H9 (cell line): ENCODE measurements around the gene BMERB1. TPM values are rescaled to one million over a fixed set of nuclear protein-coding genes. Genes with fewer than 3 reads are reported as not detected.
"Not testable (repeated sequence)": the region's sequence is repeated elsewhere in the genome, so short reads cannot be mapped to it uniquely, and the experiment has no call there.

Source experiments
- DNase-seq: peaks from one replicate; pipeline ENCODE4 v3.0.0-alpha.2; 2017
- H2AFZ ChIP-seq: one replicate; pipeline ENCODE4 v1.6.1; 2013; ENCODE audit warnings: mild to moderate bottlenecking, low read length, control low read depth, moderate library complexity
- H2AK5ac ChIP-seq: 2 replicates; pipeline ENCODE4 v1.6.1; 2013; ENCODE audit warnings: low read length, control low read depth, mixed read lengths; ENCODE audit not compliant: insufficient read length
- H2BK120ac ChIP-seq: one replicate; pipeline ENCODE4 v1.6.1; 2013; ENCODE audit warnings: low read depth, mild to moderate bottlenecking, low read length, control low read depth, inconsistent platforms; ENCODE audit not compliant: poor library complexity, severe bottlenecking
- H2BK12ac ChIP-seq: 2 replicates; pipeline ENCODE4 v1.6.1; 2013; ENCODE audit warnings: low read length, control low read depth, mixed read lengths, low read depth; ENCODE audit not compliant: insufficient read length
- H2BK15ac ChIP-seq: 2 replicates; pipeline ENCODE4 v1.6.1; 2013; ENCODE audit warnings: low read depth, low read length, control low read depth
- H2BK20ac ChIP-seq: one replicate; pipeline ENCODE4 v1.6.1; 2013; ENCODE audit warnings: low read depth, mild to moderate bottlenecking, low read length, control low read depth, inconsistent platforms; ENCODE audit not compliant: poor library complexity, severe bottlenecking
- H2BK5ac ChIP-seq: 2 replicates; pipeline ENCODE4 v1.6.1; 2013; ENCODE audit warnings: low read length, control low read depth, mixed read lengths; ENCODE audit not compliant: insufficient read length
- H3K14ac ChIP-seq: 2 replicates; pipeline ENCODE4 v1.6.1; 2013; ENCODE audit warnings: low read length, control low read depth; ENCODE audit not compliant: insufficient read depth
- H3K18ac ChIP-seq: 2 replicates; pipeline ENCODE4 v1.6.1; 2013; ENCODE audit warnings: low read depth, mild to moderate bottlenecking, mixed read lengths, low read length, control low read depth; ENCODE audit not compliant: insufficient read length
- H3K23ac ChIP-seq: 2 replicates; pipeline ENCODE4 v1.6.1; 2013; ENCODE audit warnings: low read length, control low read depth, mixed read lengths, low read depth; ENCODE audit not compliant: insufficient read length
- H3K23me2 ChIP-seq: 2 replicates; pipeline ENCODE4 v1.6.1; 2013; ENCODE audit warnings: low read depth, mild to moderate bottlenecking, mixed read lengths, low read length, control low read depth; ENCODE audit not compliant: insufficient read length, poor library complexity, severe bottlenecking
- H3K27ac ChIP-seq: 2 replicates; pipeline ENCODE4 v1.5.1; 2013; ENCODE audit warnings: low read length, control low read depth, mixed read lengths, low read depth; ENCODE audit not compliant: insufficient read length
- H3K27me3 ChIP-seq: 2 replicates; pipeline ENCODE4 v1.6.1; 2013; ENCODE audit warnings: low read length, control low read depth, inconsistent platforms; ENCODE audit not compliant: insufficient read depth
- H3K4ac ChIP-seq: 2 replicates; pipeline ENCODE4 v1.6.1; 2013; ENCODE audit warnings: low read depth, mild to moderate bottlenecking, control low read depth, inconsistent platforms, low read length, moderate library complexity
- H3K4me1 ChIP-seq: 2 replicates; pipeline ENCODE4 v1.6.1; 2013; ENCODE audit warnings: low read length, control low read depth, inconsistent platforms; ENCODE audit not compliant: insufficient read depth
- H3K4me2 ChIP-seq: 2 replicates; pipeline ENCODE4 v1.6.1; 2013; ENCODE audit warnings: low read length, control low read depth, mixed read lengths; ENCODE audit not compliant: insufficient read length, insufficient read depth
- H3K56ac ChIP-seq: 2 replicates; pipeline ENCODE4 v1.6.1; 2013; ENCODE audit warnings: low read depth, mild to moderate bottlenecking, mixed read lengths, low read length, control low read depth; ENCODE audit not compliant: insufficient read length
- H3K79me1 ChIP-seq: 2 replicates; pipeline ENCODE4 v1.6.1; 2013; ENCODE audit warnings: low read depth, mild to moderate bottlenecking, moderate library complexity, low read length, control low read depth, inconsistent platforms; ENCODE audit not compliant: insufficient read depth, poor library complexity, severe bottlenecking
- H3K79me2 ChIP-seq: 2 replicates; pipeline ENCODE4 v1.6.1; 2013; ENCODE audit warnings: low read length, control low read depth, inconsistent platforms; ENCODE audit not compliant: insufficient read depth
- H3K9ac ChIP-seq: 2 replicates; pipeline ENCODE4 v1.6.1; 2013; ENCODE audit warnings: low read length, control low read depth, mixed read lengths; ENCODE audit not compliant: insufficient read length; ENCODE audit errors: extremely low read depth
- H3K9me3 ChIP-seq: one replicate; pipeline ENCODE4 v1.6.1; 2013; ENCODE audit warnings: low read depth, low read length, inconsistent platforms; ENCODE audit not compliant: control insufficient read depth
- H3T11ph ChIP-seq: one replicate; pipeline ENCODE4 v1.6.1; 2013; ENCODE audit warnings: mild to moderate bottlenecking, low read length, control low read depth, inconsistent platforms
- H4K20me1 ChIP-seq: one replicate; pipeline ENCODE4 v1.6.1; 2013; ENCODE audit not compliant: control insufficient read depth, insufficient read length, insufficient read depth
- H4K5ac ChIP-seq: 2 replicates; pipeline ENCODE4 v1.6.1; 2013; ENCODE audit warnings: low read depth, mild to moderate bottlenecking, mixed read lengths, low read length, control low read depth; ENCODE audit not compliant: insufficient read length
- H4K8ac ChIP-seq: replicated peaks from 2 replicates; pipeline ENCODE4 v1.6.1; 2013; ENCODE audit warnings: low read length, control low read depth, mixed read lengths, low read depth; ENCODE audit not compliant: insufficient read length
- H4K91ac ChIP-seq: 2 replicates; pipeline ENCODE4 v1.6.1; 2013; ENCODE audit warnings: low read depth, mild to moderate bottlenecking, moderate library complexity, mixed read lengths, low read length, control low read depth; ENCODE audit not compliant: insufficient read length
- H3K27ac Mint-ChIP-seq, 3 experiments: 2 replicates in 2 of 3; 3 replicates in 1 of 3; pipeline ENCODE4 v1.8.0; 2020 to 2021; ENCODE audit warnings: mixed read lengths in 3 of 3, mild to moderate bottlenecking in 1 of 3, moderate library complexity in 1 of 3
- H3K27me3 Mint-ChIP-seq: 2 replicates; pipeline ENCODE4 v1.8.0; 2021; ENCODE audit warnings: low read depth, mild to moderate bottlenecking, moderate library complexity, mixed read lengths
- H3K36me3 Mint-ChIP-seq, 3 experiments: 2 replicates in 2 of 3; 3 replicates in 1 of 3; pipeline ENCODE4 v1.8.0; 2020 to 2021; ENCODE audit warnings: low read depth in 3 of 3, mixed read lengths in 3 of 3; ENCODE audit not compliant: insufficient read depth in 1 of 3
- H3K4me1 Mint-ChIP-seq, 2 experiments: 2 replicates each; pipeline ENCODE4 v1.8.0; 2020; ENCODE audit warnings: mixed read lengths in 2 of 2
- H3K4me3 Mint-ChIP-seq, 2 experiments: 2 replicates in 1 of 2; 3 replicates in 1 of 2; pipeline ENCODE4 v1.8.0; 2020 to 2021; ENCODE audit warnings: mild to moderate bottlenecking in 2 of 2, mixed read lengths in 2 of 2, moderate library complexity in 1 of 2
- H3K9me3 Mint-ChIP-seq, 2 experiments: 2 replicates in 1 of 2; 3 replicates in 1 of 2; pipeline ENCODE4 v1.8.0; 2020; ENCODE audit warnings: mild to moderate bottlenecking in 2 of 2, mixed read lengths in 2 of 2, moderate library complexity in 1 of 2
- WGBS: extraction: QIAGEN DNeasy Blood & Tissue Kit; methylation state at CpG from one replicate; pipeline ENCODE4 v1.1.7; 2013; ENCODE audit warnings: missing lambda C conversion rate, low lambda C conversion rate, mixed read lengths; ENCODE audit not compliant: insufficient read length; ENCODE audit errors: extremely low coverage; 5-methylcytosine and 5-hydroxymethylcytosine counted together
- total RNA-seq: library from RNA; stranded (reverse); gene quantifications from 2 replicates; pipeline ENCODE4 v1.2.1, GENCODE V29; 2021
- TF ChIP-seq, protein P1 (sequence below): fragments of 200-600 bp; sonication (generic); conservative IDR thresholded peaks from 3 replicates; pipeline ENCODE4 v1.8.0; 2021; ENCODE audit warnings: antibody characterized with exemption, mild to moderate bottlenecking

BMERB1 gene
- total RNA-seq, 1 experiment from 2014 or later, result 19.5 TPM

DNA sequence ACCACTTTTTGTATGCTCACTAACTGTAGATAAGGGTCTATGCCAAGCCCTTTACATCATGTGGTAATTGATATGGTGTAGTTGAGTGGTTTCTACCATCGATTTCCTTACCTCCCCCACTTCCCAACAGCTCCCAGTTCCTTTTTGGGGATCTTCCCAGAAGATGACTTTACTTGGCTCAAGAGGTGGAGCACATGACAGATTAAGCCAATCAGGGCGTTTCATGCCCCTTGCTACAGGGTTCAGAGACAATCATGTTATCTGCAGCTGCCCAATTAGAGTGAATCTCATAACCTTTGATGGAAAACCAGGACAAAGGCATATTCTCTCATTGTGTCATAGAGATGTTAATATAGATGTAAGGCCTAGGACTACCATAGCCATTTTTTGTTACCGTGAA lies 16.2 kb upstream of the BMERB1 start:
- Histone ChIP-seq H3K79me2 (no peaks in the 10 kb centered on the region), H4K5ac (no peak overlapping the region), H3K14ac (no peak overlapping the region), H3K18ac (no peak overlapping the region), H3K27me3 (no peaks in the 10 kb centered on the region), H3K27ac (no peak overlapping the region), H2AFZ (no peak overlapping the region), H2BK5ac (no peak overlapping the region), H4K8ac (no peak overlapping the region), H3K9me3 (no peaks in the 10 kb centered on the region), H3K4me2 (no peak overlapping the region), H3K23ac (no peak overlapping the region), H2BK15ac (no peak overlapping the region), H3K4ac (no peak overlapping the region), H3K23me2 (no peaks in the 10 kb centered on the region), H3K56ac (no peak overlapping the region), H3T11ph (no peak overlapping the region), H3K4me1 (no peaks in the 10 kb centered on the region), H2BK20ac (no peak overlapping the region), H2BK120ac (no peak overlapping the region), H3K79me1 (no peaks in the 10 kb centered on the region), H2AK5ac (no peak overlapping the region), H4K91ac (no peak overlapping the region), H3K9ac (no peak overlapping the region), H2BK12ac (no peak overlapping the region), H4K20me1 (no peaks in the 10 kb centered on the region)
- Mint-ChIP-seq H3K27me3 (no peaks in the 10 kb centered on the region), H3K4me3 (no peak overlapping the region), H3K27ac (no peak overlapping the region), H3K36me3 (no peaks in the 10 kb centered on the region), H3K4me1 (no peaks in the 10 kb centered on the region), H3K9me3 (no peaks in the 10 kb centered on the region)
- DNase-seq, result no peak
- no CpG with 5 or more reads among the region's 3 CpGs for WGBS
- TF ChIP-seq, protein P1, sequence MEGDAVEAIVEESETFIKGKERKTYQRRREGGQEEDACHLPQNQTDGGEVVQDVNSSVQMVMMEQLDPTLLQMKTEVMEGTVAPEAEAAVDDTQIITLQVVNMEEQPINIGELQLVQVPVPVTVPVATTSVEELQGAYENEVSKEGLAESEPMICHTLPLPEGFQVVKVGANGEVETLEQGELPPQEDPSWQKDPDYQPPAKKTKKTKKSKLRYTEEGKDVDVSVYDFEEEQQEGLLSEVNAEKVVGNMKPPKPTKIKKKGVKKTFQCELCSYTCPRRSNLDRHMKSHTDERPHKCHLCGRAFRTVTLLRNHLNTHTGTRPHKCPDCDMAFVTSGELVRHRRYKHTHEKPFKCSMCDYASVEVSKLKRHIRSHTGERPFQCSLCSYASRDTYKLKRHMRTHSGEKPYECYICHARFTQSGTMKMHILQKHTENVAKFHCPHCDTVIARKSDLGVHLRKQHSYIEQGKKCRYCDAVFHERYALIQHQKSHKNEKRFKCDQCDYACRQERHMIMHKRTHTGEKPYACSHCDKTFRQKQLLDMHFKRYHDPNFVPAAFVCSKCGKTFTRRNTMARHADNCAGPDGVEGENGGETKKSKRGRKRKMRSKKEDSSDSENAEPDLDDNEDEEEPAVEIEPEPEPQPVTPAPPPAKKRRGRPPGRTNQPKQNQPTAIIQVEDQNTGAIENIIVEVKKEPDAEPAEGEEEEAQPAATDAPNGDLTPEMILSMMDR, result no peak

DNA sequence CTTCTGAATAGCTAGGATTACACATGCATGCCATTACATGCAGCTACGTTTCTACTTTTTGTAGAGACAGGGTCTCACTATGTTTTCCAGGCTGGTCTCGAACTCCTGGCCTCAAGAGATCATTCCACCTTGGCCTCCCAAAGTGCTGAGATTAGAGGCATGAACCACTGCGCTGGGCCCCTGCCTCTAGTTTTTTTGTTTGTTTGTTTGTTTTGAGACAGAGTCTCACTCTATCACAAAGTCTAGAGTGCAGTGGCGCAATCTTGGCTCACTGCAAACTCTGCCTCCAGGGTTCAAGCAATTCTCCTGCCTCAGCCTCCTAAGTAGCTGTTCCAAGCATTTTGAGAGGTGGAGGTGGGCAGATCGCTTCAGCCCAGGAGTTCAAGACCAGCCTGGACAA lies 12.7 kb upstream of the BMERB1 start:
- DNase-seq, H3K27ac ChIP-seq, H3K18ac ChIP-seq, H4K5ac ChIP-seq, H3K9me3 Mint-ChIP-seq, H2BK20ac ChIP-seq, H2BK5ac ChIP-seq, H3T11ph ChIP-seq, H3K9ac ChIP-seq, H2BK15ac ChIP-seq, H3K27me3 ChIP-seq, H2AK5ac ChIP-seq, H4K8ac ChIP-seq, H3K14ac ChIP-seq, H3K4ac ChIP-seq, H4K20me1 ChIP-seq, H3K4me1 Mint-ChIP-seq, H2BK12ac ChIP-seq, H3K9me3 ChIP-seq, H3K4me1 ChIP-seq, H2BK120ac ChIP-seq, H3K79me2 ChIP-seq, H3K79me1 ChIP-seq, H3K27ac Mint-ChIP-seq, H3K56ac ChIP-seq, H4K91ac ChIP-seq, H3K4me2 ChIP-seq, H3K36me3 Mint-ChIP-seq, H3K23me2 ChIP-seq, H3K27me3 Mint-ChIP-seq, H3K23ac ChIP-seq, H3K4me3 Mint-ChIP-seq, H2AFZ ChIP-seq: not testable (repeated sequence)
- WGBS, result no CpG with 5 or more reads among the region's 5 CpGs
